Activated T-helper 9 cell treated with anti-CD3 and anti-CD28 coated beads, Interleukin-2, amount 50 U/mL, for 16 hours (primary cell): Measurements from ENCODE around the gene TMEM176A.
"Not testable (repeated sequence)": the region's sequence is repeated elsewhere in the genome, so short reads cannot be mapped to it uniquely, and the experiment has no call there.

ENCODE experiments used
- DNase-seq: peaks from one replicate; pipeline ENCODE4 v3.0.0-alpha.2; 2020; ENCODE audit warnings: low read depth

The TMEM176A gene

GRCh38 chr7:150800581-150801241 is at the start of gene TMEM176A:
Gene TMEM176A, plus strand, starts transcription at chr7:150800769. Its CDS starts 782 bp downstream, at chr7:150801551.
- DNase-seq, result no peak

DNA sequence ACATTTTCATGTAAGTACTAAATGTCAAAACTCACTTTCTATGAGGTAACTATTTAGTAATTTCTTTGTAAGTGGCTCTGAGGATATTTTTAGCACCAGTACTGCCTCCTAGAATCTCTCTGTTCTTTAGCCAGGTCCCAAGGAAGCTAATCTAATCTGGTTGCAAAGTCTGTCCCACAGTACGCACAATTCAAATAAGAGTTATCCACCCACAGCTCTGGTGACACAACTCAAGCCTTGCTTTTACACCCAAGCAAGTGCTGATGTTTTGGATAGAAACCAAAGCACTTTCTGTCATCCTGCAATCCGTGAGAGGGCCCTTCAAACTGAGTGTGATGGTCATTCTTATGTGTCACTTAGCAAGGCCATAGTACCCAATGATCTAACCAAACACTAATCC is 48.9 kb upstream of the TMEM176A start:
- no peak for DNase-seq

- DNase-seq, result no peak
Measured at GRCh38 chr7:150753239-150753638, 47.3 kb upstream of the TMEM176A start.

- no peak for DNase-seq
Measured at GRCh38 chr7:150753826-150754603, 46.6 kb upstream of the TMEM176A start.

- DNase-seq, result no peak
Measured at GRCh38 chr7:150754951-150755350, 45.6 kb upstream of the TMEM176A start.

GRCh38 chr7:150755473-150756099 is 45.0 kb upstream of the TMEM176A start:
- DNase-seq, result peak; percentile 57

DNA sequence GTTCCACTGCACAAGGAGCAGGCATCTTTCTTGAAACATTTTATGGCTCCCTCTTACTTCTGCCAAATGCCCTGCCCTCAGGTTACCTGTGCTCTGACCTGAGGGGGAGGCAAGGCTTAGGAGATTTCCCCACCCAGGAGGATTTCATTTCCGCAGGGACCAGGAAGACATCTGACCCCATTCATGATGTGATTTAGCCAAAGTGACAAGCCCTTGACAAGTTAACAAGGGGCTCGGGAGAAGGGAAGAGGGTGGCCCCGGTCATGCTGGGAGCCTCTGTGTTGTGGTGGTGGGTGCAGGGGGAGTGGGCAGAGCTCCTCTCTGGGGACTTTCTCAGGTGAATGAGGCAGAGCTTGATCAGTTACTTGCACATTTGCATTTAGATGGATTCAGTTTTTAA is 44.4 kb upstream of the TMEM176A start:
- no peak for DNase-seq

DNA sequence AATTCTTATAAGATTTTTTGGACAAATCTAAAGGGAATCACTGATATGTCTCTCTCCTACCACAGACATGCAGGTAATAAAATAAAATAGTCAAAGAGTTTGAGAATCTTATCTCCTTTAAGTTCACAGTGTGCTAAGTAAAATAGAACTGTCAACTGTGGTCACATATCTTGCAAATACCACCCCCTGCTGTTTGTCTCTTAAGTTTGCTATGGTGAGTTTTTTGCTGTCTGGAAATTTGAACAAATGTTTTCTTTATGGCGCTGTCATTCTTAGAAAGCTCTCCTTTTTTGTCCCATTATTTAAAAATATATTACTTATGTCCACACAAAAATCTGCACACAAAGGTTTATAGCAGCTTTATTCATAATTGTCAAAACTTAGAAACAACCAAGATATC is 43.7 kb upstream of the TMEM176A start:
- DNase-seq, result no peak

- no peak for DNase-seq
Measured at GRCh38 chr7:150759479-150759878, 41.1 kb upstream of the TMEM176A start.

DNA sequence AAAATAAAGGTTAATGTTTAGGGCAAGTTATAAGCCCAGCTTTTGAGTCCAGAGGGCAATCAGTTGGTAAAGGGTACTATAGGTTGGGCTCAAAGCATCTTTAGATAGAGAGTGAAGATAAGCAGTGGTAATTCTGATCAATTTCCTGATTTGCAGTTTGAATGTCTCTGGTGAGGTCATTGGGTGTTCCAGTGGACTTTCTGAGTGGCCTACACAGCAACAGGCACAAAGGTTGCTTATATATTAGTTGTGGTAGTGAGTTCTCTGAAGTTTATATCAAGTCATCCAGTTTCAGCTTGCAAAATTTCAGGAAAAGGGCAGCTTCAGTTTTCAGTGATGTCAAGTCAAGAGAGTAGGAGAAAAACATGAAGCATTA is 34.2 kb upstream of the TMEM176A start:
- no peak for DNase-seq

- DNase-seq, result no peak
Measured at GRCh38 chr7:150769768-150770167, 30.8 kb upstream of the TMEM176A start.

DNA sequence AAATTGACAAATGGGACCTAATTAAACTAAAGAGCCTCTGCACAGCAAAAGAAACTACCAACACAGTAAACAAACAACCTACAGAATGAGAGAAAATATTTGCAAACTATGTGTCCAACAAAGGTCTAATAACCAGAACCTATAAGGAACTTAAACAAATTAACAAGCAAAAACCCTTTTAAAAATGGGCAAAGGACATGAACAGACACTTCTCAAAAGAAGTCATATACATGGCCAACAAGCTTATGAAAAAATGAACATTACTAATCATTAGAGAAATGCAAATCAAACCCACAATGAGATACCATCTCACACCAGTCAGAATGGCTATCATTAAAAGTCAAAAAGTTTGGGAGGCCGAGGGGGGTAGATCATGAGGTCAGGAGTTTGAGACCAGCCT is 26.4 kb upstream of the TMEM176A start:
- not testable (repeated sequence) for DNase-seq

- DNase-seq, result no peak
Measured at GRCh38 chr7:150778014-150778737, 22.4 kb upstream of the TMEM176A start.

GRCh38 chr7:150778738-150779301 is 21.7 kb upstream of the TMEM176A start:
- DNase-seq, result peak; percentile 54

GRCh38 chr7:150780292-150780691 is 20.3 kb upstream of the TMEM176A start:
- DNase-seq, result no peak

DNA sequence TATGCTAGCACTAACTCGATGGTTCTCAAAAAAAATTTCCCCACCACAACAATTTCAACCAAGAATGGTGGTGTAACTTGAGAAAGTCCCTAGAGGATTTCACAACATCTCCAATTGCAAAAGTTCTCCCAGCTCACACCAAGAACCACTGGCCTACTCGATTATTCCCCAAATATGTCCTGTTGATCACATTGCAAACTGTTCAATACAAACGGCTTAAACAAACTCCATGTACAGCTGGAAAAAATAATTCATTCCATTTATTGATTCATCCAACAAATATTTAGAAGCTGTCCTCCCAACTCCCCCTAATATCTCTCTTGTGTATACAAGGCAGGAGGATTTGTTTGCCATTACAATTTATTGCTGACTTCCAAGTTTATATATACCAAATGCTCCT is 19.5 kb upstream of the TMEM176A start:
- no peak for DNase-seq

DNA sequence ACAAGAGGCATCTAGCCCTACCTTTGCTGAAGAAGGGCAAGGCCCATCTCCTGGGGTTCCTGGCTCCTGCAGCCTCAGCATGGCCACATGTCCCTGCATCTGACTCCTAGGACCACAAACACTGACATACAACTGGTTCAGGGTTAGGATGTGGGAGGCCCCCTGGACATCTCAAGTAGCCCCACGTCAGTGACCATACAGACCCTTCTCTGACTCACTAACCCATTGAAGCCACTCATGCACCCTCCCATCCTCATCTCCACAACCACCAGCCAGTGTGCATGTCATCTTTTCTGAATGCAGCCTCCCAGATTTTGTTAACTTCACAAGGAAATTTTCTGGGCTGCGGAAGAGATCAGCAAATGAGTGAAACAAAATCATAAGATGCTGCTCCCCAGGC is 18.6 kb upstream of the TMEM176A start:
- DNase-seq, result no peak

- DNase-seq, result no peak
Measured at GRCh38 chr7:150784120-150784736, 16.3 kb upstream of the TMEM176A start.

DNA sequence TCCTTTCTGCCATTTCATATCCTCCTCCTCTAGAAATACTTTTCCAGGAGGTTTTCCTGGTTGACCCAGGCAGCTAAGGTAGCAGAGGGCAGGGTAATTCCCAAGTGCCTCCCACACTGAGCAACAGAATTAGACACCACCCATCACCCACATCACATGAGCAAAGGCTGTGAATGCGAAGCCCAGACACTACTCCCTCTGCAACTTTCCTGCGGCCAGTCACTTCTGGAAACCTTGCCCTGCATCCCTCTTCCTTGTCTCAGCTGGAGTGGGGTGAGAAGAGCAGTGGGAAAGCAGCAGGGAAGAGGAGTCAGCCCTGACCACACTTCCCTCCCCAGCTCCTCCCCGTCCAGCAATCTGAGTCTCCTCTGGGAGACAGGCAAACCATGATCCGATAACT is 15.6 kb upstream of the TMEM176A start:
- no peak for DNase-seq

DNA sequence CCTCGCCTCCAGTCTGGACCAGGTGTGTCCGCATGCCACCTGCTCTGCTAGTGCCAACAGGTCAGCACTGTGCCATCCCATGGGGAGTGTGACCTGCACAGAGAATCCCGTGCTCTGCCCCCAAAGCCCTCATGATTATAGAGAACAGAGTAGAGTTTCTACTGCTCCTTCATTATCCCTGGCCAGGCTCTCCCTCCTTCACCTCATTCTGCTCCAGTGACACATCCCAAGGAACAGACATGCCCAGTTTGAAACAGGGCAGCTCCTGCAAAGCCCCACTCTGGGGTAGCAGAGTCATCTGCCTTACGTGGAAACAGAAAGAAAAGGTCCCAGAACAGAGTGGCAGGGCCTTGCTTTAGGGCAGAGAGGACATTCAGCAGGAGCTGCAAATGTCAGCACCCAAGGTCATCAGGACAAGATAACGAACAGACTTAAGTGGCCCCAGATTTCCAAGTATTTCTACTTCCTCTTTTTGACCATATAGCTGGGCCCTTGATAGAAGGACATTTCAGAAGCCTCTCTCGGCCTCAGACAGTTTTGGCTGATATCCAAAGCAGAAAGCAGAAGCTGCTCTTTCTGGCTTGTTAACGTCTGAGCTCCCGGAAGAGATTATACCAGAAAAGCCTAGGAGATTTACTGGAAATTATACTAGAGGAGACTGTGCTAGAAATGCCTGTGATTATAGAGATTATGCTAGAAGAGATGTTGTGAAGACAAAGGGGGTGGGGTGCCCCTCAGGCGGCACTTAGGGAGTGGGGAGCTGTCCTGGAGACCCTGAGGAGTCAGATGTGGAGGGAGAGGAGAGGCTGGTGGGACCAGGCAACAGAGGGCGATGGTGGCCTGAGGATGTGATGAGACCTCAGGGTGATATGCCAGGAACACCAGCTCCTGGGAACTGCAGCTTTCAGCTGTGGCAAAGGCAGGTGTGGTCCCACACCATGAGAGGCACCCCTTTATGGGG is 13.0 kb upstream of the TMEM176A start:
- no peak for DNase-seq
